Liver (tissue), 9 donors: ENCODE data around the gene ANKFN1. TPM values are rescaled to one million over a fixed set of nuclear protein-coding genes. Genes with fewer than 3 reads are reported as not detected.

Source experiments
- DNase-seq: peaks from one replicate; pipeline ENCODE4 v3.0.0-alpha.2; 2017; ENCODE audit warnings: low spot score
- H3K27ac ChIP-seq, 2 donors: one replicate each; pipeline ENCODE4 v1.7.0; 2013; ENCODE audit warnings: inconsistent platforms in 2 of 2, low read length in 2 of 2, control low read depth in 1 of 2, low read depth in 1 of 2, mild to moderate bottlenecking in 1 of 2
- H3K27me3 ChIP-seq, 4 donors: one replicate each; pipeline versions ENCODE4 v1.6.1 to v1.7.0; 2013; ENCODE audit warnings: low read length in 3 of 4, inconsistent platforms in 1 of 4, mild to moderate bottlenecking in 1 of 4, moderate library complexity in 1 of 4; ENCODE audit not compliant: control insufficient read depth in 4 of 4, insufficient read depth in 4 of 4
- H3K36me3 ChIP-seq, 4 donors: one replicate each; pipeline versions ENCODE4 v1.6.1 to v1.7.0; 2013; ENCODE audit warnings: low read length in 3 of 4, mild to moderate bottlenecking in 3 of 4, low read depth in 1 of 4, moderate library complexity in 1 of 4; ENCODE audit not compliant: control insufficient read depth in 4 of 4, insufficient read depth in 3 of 4
- H3K4me1 ChIP-seq, 4 donors: one replicate each; pipeline versions ENCODE4 v1.6.1 to v1.7.0; 2013; ENCODE audit warnings: low read length in 3 of 4, mild to moderate bottlenecking in 3 of 4, moderate library complexity in 1 of 4; ENCODE audit not compliant: control insufficient read depth in 4 of 4, insufficient read depth in 4 of 4
- H3K4me3 ChIP-seq, 3 donors: one replicate each; pipeline versions ENCODE4 v1.6.1 to v1.7.0; 2013; ENCODE audit warnings: low read length in 3 of 3, control low read depth in 1 of 3, low read depth in 1 of 3, mild to moderate bottlenecking in 1 of 3
- H3K9ac ChIP-seq, 2 donors: one replicate each; pipeline ENCODE4 v1.7.0; 2013; ENCODE audit warnings: low read length in 2 of 2, mild to moderate bottlenecking in 2 of 2, moderate library complexity in 2 of 2, control low read depth in 1 of 2, low read depth in 1 of 2
- H3K9me3 ChIP-seq, 4 donors: one replicate each; pipeline versions ENCODE4 v1.6.1 to v1.7.0; 2013; ENCODE audit warnings: low read length in 3 of 4; ENCODE audit not compliant: control insufficient read depth in 4 of 4
- ATF3 ChIP-seq: IDR thresholded peaks from 2 replicates; pipeline ENCODE4 v1.6.1; 2016; ENCODE audit warnings: antibody characterized with exemption
- EGR1 ChIP-seq, 2 donors: IDR thresholded peaks; 2 replicates each; pipeline ENCODE4 v1.6.1; 2016 to 2018; ENCODE audit warnings: antibody characterized with exemption in 2 of 2, low read depth in 2 of 2
- FOXA1 ChIP-seq: IDR thresholded peaks from 2 replicates; pipeline ENCODE4 v1.6.1; 2016; ENCODE audit warnings: antibody characterized with exemption
- GABPA ChIP-seq, 2 donors: IDR thresholded peaks in 1 of 2; conservative IDR thresholded peaks in 1 of 2; 2 replicates each; pipeline ENCODE4 v1.6.1; 2016; ENCODE audit warnings: antibody characterized with exemption in 2 of 2, mild to moderate bottlenecking in 1 of 2, moderate library complexity in 1 of 2
- HNF4A ChIP-seq, 2 donors: conservative IDR thresholded peaks; 2 replicates each; pipeline ENCODE4 v1.6.1; 2016; ENCODE audit warnings: antibody characterized with exemption in 2 of 2, mild to moderate bottlenecking in 2 of 2
- HNF4G ChIP-seq: IDR thresholded peaks from 2 replicates; pipeline ENCODE4 v1.6.1; 2016; ENCODE audit warnings: antibody characterized with exemption
- JUND ChIP-seq, 2 donors: IDR thresholded peaks; 2 replicates each; pipeline ENCODE4 v1.6.1; 2016; ENCODE audit warnings: antibody characterized with exemption in 2 of 2
- NR2F2 ChIP-seq: IDR thresholded peaks from 2 replicates; pipeline ENCODE4 v1.6.1; 2016; ENCODE audit warnings: antibody characterized with exemption
- RAD21 ChIP-seq, 2 donors: IDR thresholded peaks; 2 replicates each; pipeline ENCODE4 v1.6.1; 2016; ENCODE audit warnings: antibody characterized with exemption in 2 of 2, mild to moderate bottlenecking in 2 of 2
- RXRA ChIP-seq, 2 donors: IDR thresholded peaks; 2 replicates each; pipeline ENCODE4 v1.6.1; 2017 to 2018; ENCODE audit warnings: antibody characterized with exemption in 2 of 2, mild to moderate bottlenecking in 1 of 2
- SP1 ChIP-seq: IDR thresholded peaks from 2 replicates; pipeline ENCODE4 v1.6.1; 2018; ENCODE audit warnings: antibody characterized with exemption, mild to moderate bottlenecking
- TAF1 ChIP-seq: conservative IDR thresholded peaks from 2 replicates; pipeline ENCODE4 v1.6.1; 2016; ENCODE audit warnings: antibody characterized with exemption, mild to moderate bottlenecking
- YY1 ChIP-seq: IDR thresholded peaks from 2 replicates; pipeline ENCODE4 v1.6.1; 2016; ENCODE audit warnings: antibody characterized with exemption, mild to moderate bottlenecking
- ZBTB33 ChIP-seq: IDR thresholded peaks from 2 replicates; pipeline ENCODE4 v1.6.1; 2016; ENCODE audit warnings: antibody characterized with exemption
- whole genome bisulfite sequencing: extraction: QIAGEN DNeasy Blood & Tissue Kit; methylation state at CpG from one replicate; pipeline ENCODE4 v1.1.7; 2013; 5-methylcytosine and 5-hydroxymethylcytosine counted together
- polyA plus RNA-seq, 2 donors: library from polyadenylated mRNA; stranded (reverse) in 1 of 2; unstranded in 1 of 2; fragments of 200-250 nt in 1 of 2; fragments of >200 nt in 1 of 2; fragmentation: Nextera tagmentation in 1 of 2; extraction: Ambion mirVana in 1 of 2; gene quantifications; one replicate each; pipeline versions ENCODE4 v1.2.1 to v1.2.3, GENCODE V29; 2013 to 2015
- total RNA-seq, 2 donors: library from RNA; depleted of rRNA; stranded (reverse); fragments of >200 nt; gene quantifications; one replicate each; pipeline ENCODE4 v1.2.3, GENCODE V29; 2014
- TF ChIP-seq, protein P1 (sequence below): fragments of 150-350 bp; IDR thresholded peaks from 2 replicates; pipeline ENCODE4 v1.5.1; 2017; ENCODE audit warnings: improper control_type of control experiment, low read depth, low read length; ENCODE audit not compliant: missing input control
- TF ChIP-seq, protein P2 (sequence below): IDR thresholded peaks from 2 replicates; pipeline ENCODE4 v1.6.1; 2016; ENCODE audit warnings: antibody characterized with exemption
- donor health status: healthy.
- donor health status: healthy.
- donor health status: healthy.
- donor health status: healthy.
- donor health status: healthy.

Gene ANKFN1
- total and polyA plus RNA-seq, 4 donors, result not detected

GRCh38 chr17:56499799-56500388 is 346.6 kb downstream of the ANKFN1 start:
- 47% methylated on average over 1 of the region's 1 CpG for WGBS
- Histone ChIP-seq H3K36me3 (no peaks in the 10 kb centered on the region), H3K27me3 (no peaks in the 10 kb centered on the region), H3K27ac (no peak overlapping the region), H3K9me3 (no peaks in the 10 kb centered on the region), H3K9ac (no peak overlapping the region), H3K4me1 (no peaks in the 10 kb centered on the region), H3K4me3 (no peak overlapping the region)
- TF ChIP-seq HNF4A (conservative IDR thresholded peaks at IDR 0.05) (no peak), ATF3 (no peak), RAD21 (IDR thresholded peaks at IDR 0.05) (peak; percentile 46 to 57)
- TF ChIP-seq, protein P1, sequence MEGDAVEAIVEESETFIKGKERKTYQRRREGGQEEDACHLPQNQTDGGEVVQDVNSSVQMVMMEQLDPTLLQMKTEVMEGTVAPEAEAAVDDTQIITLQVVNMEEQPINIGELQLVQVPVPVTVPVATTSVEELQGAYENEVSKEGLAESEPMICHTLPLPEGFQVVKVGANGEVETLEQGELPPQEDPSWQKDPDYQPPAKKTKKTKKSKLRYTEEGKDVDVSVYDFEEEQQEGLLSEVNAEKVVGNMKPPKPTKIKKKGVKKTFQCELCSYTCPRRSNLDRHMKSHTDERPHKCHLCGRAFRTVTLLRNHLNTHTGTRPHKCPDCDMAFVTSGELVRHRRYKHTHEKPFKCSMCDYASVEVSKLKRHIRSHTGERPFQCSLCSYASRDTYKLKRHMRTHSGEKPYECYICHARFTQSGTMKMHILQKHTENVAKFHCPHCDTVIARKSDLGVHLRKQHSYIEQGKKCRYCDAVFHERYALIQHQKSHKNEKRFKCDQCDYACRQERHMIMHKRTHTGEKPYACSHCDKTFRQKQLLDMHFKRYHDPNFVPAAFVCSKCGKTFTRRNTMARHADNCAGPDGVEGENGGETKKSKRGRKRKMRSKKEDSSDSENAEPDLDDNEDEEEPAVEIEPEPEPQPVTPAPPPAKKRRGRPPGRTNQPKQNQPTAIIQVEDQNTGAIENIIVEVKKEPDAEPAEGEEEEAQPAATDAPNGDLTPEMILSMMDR, result peak; percentile 23
- DNase-seq, result no peak

- Histone ChIP-seq H3K36me3 (no peaks in the 10 kb centered on the region), H3K4me1 (no peaks in the 10 kb centered on the region), H3K9ac (no peak overlapping the region), H3K27ac (no peak overlapping the region), H3K9me3 (no peaks in the 10 kb centered on the region), H3K27me3 (peaks cover 0 to 3% (median 0%) of the 10 kb centered on the region in 4 donors), H3K4me3 (no peak overlapping the region)
- TF ChIP-seq HNF4G, result no peak
- 66% methylated on average over 5 of the region's 5 CpGs for WGBS
- no peak for DNase-seq
Observed at GRCh38 chr17:56502120-56502654, 348.9 kb downstream of the ANKFN1 start.

- Histone ChIP-seq H3K4me1 (no peaks in the 10 kb centered on the region), H3K4me3 (no peak overlapping the region), H3K27ac (no peak overlapping the region), H3K27me3 (peaks cover 0 to 3% (median 0%) of the 10 kb centered on the region in 4 donors), H3K9me3 (no peaks in the 10 kb centered on the region), H3K9ac (no peak overlapping the region), H3K36me3 (no peaks in the 10 kb centered on the region)
- TF ChIP-seq TAF1 (no peak), YY1 (no peak), NR2F2 (no peak), SP1 (no peak), FOXA1 (no peak), RXRA (IDR thresholded peaks at IDR 0.05) (no peak), ZBTB33 (no peak), EGR1 (IDR thresholded peaks at IDR 0.05; ENCODE audit: low read depth in 2 of 2) (no peak), ATF3 (no peak), HNF4A (conservative IDR thresholded peaks at IDR 0.05) (no peak), JUND (IDR thresholded peaks at IDR 0.05) (no peak), GABPA (IDR thresholded peaks at IDR 0.05 in 1 of 2, conservative IDR thresholded peaks at IDR 0.05 in 1 of 2) (no peak), HNF4G (no peak)
- TF ChIP-seq, protein P2, sequence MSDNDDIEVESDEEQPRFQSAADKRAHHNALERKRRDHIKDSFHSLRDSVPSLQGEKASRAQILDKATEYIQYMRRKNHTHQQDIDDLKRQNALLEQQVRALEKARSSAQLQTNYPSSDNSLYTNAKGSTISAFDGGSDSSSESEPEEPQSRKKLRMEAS, result no peak
- TF ChIP-seq, protein P1, result no peak
- 83% methylated on average over 2 of the region's 2 CpGs for WGBS
- DNase-seq, result no peak
Observed at GRCh38 chr17:56505154-56505756, 352.0 kb downstream of the ANKFN1 start.
